Measurements from ENCODE around the gene UNC79.

Gene UNC79

GRCh38 chr14:93543766-93544165 lies 113.0 kb downstream of the UNC79 start:
- DNase-seq (ENCODE audit: insufficient read length, low spot score) (no peak), FAIRE-seq (peak; percentile 42)

- DNase-seq (ENCODE audit: insufficient read length, low spot score): no peak
- no peak for FAIRE-seq
Measured at GRCh38 chr14:93544212-93544611, 113.5 kb downstream of the UNC79 start.

DNA sequence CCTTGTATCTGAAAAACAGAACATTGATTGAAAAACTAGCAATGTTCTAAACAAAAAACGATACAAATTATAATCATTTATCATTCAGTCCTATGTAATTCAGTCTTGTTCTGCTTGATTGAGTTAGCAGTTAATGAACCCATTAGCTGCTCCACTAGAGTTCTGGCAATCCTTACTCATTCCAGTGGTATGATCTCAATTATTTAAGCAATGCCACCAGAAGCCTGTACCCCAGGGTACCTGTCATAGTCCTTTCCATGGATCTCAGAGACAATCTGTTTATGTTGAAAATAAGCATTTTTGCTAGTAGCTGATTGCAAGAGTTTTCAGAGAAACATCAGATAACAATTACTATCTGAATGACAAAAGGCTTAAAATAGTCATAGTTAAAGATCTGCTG lies 115.9 kb downstream of the UNC79 start:
- FAIRE-seq (no peak), DNase-seq (ENCODE audit: insufficient read length, low spot score) (no peak)

GRCh38 chr14:93548102-93548843 lies 117.5 kb downstream of the UNC79 start:
- DNase-seq (ENCODE audit: insufficient read length, low spot score): no peak
- FAIRE-seq: peak; percentile 93

GRCh38 chr14:93549595-93549994 lies 118.9 kb downstream of the UNC79 start:
- DNase-seq (ENCODE audit: insufficient read length, low spot score): no peak
- FAIRE-seq: peak; percentile 91

DNA sequence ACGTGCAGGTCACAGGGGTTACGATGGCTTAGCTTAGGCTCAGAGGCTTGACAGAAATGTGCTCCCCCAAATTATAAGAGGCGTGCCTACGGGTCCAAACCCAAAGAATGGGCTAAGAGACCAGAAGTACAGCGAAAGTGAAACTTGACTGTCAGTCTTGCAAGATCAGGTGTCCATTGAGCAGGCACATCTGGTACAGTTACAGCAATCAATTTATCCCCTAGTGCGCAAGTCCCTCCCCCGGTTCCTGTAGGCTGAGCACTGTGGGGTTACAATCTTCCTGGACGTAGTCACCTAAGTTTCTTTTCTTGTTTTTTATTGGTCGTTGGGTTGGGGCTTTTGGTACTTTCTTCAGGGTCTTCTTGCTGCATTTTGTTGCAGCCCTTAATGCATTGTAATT lies 134.2 kb downstream of the UNC79 start:
- no peak for DNase-seq (ENCODE audit: insufficient read length, low spot score)
- FAIRE-seq: no peak

DNA sequence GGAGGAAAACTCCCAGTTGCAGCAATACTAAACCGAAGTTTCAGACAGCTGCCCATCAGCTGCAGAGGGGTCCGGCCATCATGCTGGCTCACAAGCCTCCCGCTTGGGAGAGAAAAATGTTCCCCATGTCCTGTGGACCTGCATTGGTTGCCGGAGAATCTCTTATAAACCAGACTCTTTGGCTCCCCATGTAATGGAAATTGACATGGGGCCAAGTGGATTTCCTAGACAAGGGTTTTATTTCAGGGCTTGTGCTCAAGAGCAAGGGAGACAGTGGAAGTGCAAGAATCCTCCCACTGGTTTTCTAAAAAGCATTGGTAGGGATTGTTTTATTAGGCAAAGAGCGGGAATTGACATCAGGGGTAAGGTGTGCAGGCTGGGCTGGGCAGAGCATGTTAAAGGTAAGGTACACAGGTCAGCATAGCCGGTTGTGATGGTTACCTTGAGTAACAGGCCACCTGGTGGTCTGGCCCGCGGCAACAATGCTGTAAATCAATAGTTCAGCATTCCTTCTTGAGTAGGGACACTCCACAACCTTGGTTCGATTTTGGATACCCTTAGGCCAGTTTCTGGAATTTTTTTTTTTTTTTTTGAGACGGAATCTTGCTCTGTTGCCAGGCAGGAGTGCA lies 135.4 kb downstream of the UNC79 start:
- DNase-seq (ENCODE audit: insufficient read length, low spot score) (no peak), FAIRE-seq (no peak)

DNA sequence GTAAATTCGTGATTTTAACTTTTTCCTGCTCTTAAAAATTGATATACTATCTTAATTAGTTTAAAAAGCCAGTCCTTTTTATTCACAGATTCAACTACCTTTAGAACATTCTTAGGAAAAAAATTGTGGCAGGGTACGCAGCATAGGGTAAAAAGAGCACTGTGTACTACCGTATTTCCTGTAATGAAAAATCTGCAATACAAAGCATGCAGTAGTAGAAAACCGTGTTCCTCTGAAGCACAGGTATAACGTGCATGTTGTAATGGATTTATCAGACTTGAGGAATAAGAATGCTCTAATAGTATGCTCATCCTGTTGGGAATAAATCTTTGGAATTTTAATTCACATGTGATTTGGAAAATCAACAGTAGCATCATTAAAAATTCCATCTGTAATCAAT lies 140.5 kb downstream of the UNC79 start:
- DNase-seq (ENCODE audit: insufficient read length, low spot score): no peak
- FAIRE-seq: no peak

DNA sequence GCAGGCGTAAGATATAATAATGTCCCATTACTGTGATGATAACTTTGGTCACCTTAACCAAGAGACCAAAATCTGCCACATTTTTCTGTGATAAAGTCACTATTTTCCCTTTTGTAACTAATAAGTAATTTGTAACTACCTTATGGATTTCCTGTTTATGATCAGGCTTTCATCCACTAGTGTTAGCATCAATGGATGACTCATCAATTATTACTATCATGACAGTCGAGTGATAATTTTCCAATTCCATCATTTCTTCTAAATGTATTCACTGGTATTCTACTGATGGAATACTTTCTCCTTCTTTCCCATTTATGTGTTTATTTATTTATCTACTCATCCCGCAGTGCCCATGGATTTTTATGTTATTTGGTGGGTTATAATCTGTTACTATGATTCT lies 148.4 kb downstream of the UNC79 start:
- no peak for FAIRE-seq
- no peak for DNase-seq (ENCODE audit: insufficient read length, low spot score)

- no peak for DNase-seq (ENCODE audit: insufficient read length, low spot score)
- no peak for FAIRE-seq
Measured at GRCh38 chr14:93582516-93582915, 151.8 kb downstream of the UNC79 start.

- no peak for FAIRE-seq
- DNase-seq (ENCODE audit: insufficient read length, low spot score): no peak
Measured at GRCh38 chr14:93587330-93587729, 156.6 kb downstream of the UNC79 start.

DNA sequence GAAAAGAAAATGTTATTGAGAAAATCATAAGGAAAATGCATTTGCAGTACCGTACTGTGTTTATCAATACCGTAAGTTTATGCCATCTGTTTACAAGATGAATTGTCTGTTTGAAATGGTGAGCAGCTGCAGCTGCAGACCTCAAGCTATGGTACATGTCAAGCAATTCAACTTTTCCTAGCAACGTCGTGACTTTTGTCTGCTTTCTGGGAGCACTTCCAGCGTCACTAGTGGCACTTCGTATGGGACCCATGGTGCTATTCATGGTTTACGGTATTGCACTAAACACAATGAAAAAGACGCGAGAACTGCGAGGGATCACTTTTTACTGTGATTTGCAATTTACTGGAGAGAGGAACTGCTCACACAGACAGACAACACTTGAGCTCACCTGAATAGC lies 160.8 kb downstream of the UNC79 start:
- no peak for FAIRE-seq

DNA sequence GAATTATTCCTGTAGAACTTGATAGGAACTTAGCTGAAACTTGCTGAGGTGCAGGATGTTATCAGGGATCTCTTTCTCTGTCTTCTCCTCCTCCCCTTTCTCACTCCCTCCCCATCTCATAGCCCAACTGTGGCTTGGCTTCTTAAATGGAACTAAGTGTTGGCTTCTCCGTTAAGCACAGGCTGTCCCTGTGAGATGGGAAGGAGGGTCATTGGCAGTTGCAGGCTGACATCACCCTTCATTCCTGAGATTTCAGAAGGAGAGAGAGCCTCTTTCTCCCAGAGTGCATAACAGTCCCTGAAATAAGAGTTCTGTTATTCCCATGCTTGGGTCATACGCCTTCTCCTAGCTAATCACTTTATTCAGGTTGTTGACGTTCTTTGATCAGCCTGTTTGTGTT lies 162.0 kb downstream of the UNC79 start:
- no peak for FAIRE-seq
- no peak for DNase-seq (ENCODE audit: insufficient read length, low spot score)

More for the DNA sequence above, 160.8 kb downstream of the UNC79 start:
- DNase-seq (ENCODE audit: insufficient read length, low spot score): no peak

- DNase-seq (ENCODE audit: insufficient read length, low spot score): no peak
- FAIRE-seq: no peak
Measured at GRCh38 chr14:93606091-93606490, 175.4 kb downstream of the UNC79 start.

- DNase-seq (ENCODE audit: insufficient read length, low spot score) (peak; percentile 31), FAIRE-seq (peak; percentile 93)
Measured at GRCh38 chr14:93619176-93619793, 188.5 kb downstream of the UNC79 start.

DNA sequence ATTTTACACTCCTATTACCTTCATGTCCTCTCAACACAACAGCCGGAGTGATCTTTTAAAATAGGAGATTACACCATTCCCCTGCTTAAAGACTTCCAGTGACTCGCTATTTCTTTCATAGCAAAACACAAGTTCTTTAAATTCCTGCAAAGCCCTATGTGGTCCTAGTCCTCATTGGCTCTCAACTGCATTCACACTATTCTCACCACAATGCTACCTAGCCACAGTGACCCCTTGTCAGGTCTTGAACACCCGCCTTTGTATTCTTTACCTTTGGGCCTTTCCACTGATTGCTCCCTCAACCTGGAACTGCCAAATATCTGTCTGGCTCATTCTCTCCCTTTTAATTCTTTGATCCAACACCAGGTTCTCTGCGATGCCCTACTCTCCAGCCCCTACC lies 197.3 kb downstream of the UNC79 start:
- DNase-seq (ENCODE audit: insufficient read length, low spot score) (no peak), FAIRE-seq (no peak)

GRCh38 chr14:93629643-93630042 lies 198.9 kb downstream of the UNC79 start:
- DNase-seq (ENCODE audit: insufficient read length, low spot score) (no peak), FAIRE-seq (no peak)

GRCh38 chr14:93638790-93639189 lies 208.1 kb downstream of the UNC79 start:
- FAIRE-seq (no peak), DNase-seq (ENCODE audit: insufficient read length, low spot score) (no peak)

- FAIRE-seq (no peak), DNase-seq (ENCODE audit: insufficient read length, low spot score) (no peak)
Measured at GRCh38 chr14:93643127-93643526, 212.4 kb downstream of the UNC79 start.

DNA sequence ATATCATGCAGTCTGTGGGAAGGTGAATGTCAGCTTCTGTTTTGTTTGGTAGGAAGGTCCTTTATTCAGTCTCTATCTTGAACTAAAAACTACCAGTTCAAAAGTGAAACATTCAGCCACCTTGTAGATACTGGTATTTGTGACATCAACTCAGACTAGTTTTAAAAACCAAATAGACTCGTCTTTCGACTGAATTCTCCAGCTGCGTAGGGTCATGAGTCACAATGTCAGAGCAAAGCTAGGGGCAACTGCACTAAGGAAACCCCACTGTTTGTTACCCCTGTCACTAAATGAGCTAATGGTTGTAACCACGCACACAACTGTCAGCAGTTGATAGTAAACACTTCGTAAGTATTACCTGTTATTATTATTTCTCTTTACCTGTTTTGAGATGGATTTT lies 212.9 kb downstream of the UNC79 start:
- DNase-seq (ENCODE audit: insufficient read length, low spot score) (no peak), FAIRE-seq (no peak)

GRCh38 chr14:93645200-93645599 lies 214.5 kb downstream of the UNC79 start:
- FAIRE-seq: no peak
- no peak for DNase-seq (ENCODE audit: insufficient read length, low spot score)

Measured in GM19239 (cell line).